SK-MEL-5 (cell line): Measurements from ENCODE around the gene RTN4. TPM values are rescaled to one million over a fixed set of nuclear protein-coding genes. Genes with fewer than 3 reads are reported as not detected.

ENCODE experiments used
- DNase-seq: peaks from one replicate; pipeline ENCODE4 v3.0.0-alpha.2; 2016; ENCODE audit warnings: low read depth, low spot score
- in situ Hi-C: cut with HindIII; loops from 2 replicates; pipeline ENCODE4 v1.10.0; 2016; ENCODE audit warnings: low sequenced_read_pairs, high pct_unique_total_duplicates, low pct_unique_long_range_greater_than_20kb
- small RNA-seq, 2 experiments: library from RNA; depleted of rRNA; stranded (forward); fragments of <200 nt; gene quantifications; one replicate each; pipeline ENCODE3, GENCODE V24; 2014
- total RNA-seq: library from RNA; depleted of rRNA; stranded (reverse); fragments of >200 nt; shearing (Covaris generic); gene quantifications from 2 replicates; pipeline ENCODE4 v1.2.3, GENCODE V29; 2014; rRNA removed

RTN4 gene
- total RNA-seq, 1 experiment from 2014 or later, result 120 TPM

DNA sequence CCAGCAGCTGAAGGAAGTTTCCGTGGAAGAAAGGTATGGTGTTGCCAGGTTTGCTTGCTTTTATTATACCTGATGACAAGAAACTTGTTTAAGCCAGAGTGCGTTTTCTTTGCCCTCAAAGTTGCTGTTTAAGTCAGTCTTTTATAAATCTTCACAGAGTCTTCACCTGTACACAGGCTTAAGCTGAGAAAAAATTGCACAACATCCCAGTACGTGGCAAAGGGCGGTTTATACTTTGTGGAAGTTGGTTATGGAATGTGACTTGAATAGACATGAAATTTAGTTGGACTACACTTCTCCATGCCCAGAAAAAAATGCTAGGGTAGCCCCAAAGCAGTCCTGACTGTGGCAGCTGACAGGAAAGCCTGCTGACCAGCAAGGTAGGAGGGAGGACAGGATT is 121.5 kb downstream of the RTN4 start:
- in situ Hi-C loops, result no loop called here
- no peak for DNase-seq

DNA sequence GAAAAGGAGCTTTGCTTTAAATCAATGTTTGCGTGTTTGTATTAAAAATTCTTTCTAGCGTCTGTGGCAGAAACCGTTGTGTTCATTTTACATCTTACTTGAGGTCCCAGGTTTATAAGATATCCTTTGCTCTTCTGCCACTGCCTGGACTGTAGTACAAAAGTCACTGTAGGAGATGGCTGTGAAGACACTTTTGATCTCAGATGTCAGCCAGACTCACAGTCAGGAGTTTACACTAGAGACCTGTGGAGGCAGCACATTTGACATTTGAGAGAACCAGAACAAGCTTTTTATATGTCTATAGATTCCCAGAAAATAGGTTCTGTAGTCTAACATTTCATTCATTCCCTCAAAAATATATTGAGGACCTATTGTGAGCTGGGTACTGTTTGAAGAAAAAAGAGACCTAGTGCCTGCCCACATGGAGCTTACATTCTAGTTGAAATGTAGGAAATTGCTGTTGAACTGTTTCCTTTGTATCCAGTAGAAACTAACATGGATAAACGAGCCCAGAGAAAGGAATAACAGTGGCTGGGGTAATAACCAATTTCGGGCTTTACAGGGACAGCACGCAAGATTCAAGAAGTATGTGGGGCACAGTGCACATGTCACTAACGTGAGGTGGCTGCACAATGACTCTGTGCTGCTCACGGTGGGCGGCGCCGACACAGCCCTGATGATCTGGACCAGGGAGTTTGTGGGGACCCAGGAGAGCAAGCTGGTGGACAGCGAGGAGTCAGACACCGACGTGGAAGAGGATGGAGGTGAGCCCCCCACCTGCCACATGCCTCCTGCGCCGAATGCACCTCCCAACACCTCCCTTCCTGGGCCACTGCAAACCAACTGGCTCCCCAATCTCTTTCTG is 122.3 kb downstream of the RTN4 start:
- in situ Hi-C loops, result no loop called here
- no peak for DNase-seq

DNA sequence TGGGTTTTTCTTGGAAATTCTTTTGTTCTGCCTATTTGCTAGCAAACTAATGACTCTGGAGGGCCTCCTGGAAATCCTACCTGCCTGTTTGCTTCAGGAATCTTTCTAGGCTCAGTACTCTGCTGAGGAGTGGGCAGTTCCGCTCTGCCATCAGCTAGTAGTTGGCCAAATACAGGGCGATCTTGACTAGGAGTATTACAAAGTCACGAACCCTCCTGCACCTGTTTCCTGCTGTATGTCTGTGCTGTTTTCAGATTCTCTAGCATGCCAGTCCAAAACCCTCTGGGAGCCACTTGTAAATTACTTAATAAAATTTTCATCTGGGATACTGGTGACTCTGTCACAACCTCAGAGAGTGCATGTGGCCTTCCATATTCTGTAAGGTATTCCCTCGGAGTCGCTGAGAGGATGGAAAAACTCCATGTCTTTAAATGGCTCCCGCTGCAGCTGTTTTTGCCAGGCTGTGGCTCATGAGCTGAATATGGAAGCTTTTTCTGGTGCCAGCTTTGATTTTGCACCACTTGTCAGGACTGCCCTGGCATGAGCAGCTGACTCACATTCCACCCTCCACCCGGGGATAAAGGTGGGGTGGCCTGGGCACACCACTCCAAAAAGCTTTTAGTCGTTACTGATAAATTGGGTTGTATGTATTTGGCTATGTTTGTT is 123.0 kb downstream of the RTN4 start:
- DNase-seq, result no peak
- in situ Hi-C loops, result no loop called here

DNA sequence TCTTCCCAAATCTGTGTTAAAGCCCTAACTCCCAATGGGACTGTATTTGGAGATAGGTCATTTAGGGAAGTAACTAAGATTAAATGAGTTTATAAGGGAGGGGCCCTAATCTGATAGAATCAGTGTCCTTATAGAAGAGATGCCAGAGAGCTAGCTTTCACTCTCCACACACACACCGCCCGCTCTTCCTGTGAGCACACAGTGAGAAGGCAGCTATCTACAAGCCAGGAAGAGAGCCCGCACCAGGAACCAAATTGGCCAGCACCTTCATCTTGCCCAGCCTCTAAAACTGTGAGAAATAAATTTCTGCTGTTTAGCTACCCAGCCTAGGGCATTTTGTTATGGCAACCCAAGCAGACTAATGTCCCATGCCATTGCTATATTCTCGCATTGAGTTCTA is 125.2 kb downstream of the RTN4 start:
- no peak for DNase-seq
- in situ Hi-C loops, result no loop called here

DNA sequence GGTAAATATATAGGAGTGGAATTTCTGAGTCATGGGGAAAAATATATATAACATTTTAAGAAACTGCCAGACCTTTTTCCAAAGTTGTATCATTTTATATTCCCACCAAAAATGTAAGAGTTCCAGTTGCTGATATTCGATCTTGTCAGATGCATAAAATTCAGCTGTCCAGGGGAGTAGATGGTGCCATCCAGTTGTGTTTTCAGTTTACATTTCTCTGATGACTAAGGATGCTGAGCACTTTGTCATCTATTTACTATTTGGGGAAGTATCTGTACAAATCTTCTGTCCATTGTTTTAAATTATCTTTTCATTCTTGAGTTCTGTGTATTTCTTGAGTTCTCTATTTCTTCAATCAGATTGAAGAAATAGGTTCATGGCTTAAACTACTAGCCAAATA is 126.1 kb downstream of the RTN4 start:
- in situ Hi-C loops, result no loop called here
- no peak for DNase-seq

Small RNA genes lying within 50 kb of the gene (small RNA-seq; reads per million reads assigned to genes)
- gene RNU6-433P, result 0 reads per million in 2 experiments

Other genes with a start within 250 kb of the RTN4 start
- 7.1 and 7.9 TPM in 2 replicates for gene CLHC1, start 181.8 kb upstream of the RTN4 start, total RNA-seq
- gene RPS27A, start 182.2 kb upstream of the RTN4 start, total RNA-seq, result 2,624 and 2,849 TPM in 2 replicates
- 108 and 109 TPM in 2 replicates for gene MTIF2, start 218.8 kb upstream of the RTN4 start, total RNA-seq